NCI-H2171 treated with DMSO at 0.1 percent for 48 hours (cell line): Measurements from ENCODE around the gene MYH7B.

Experiments
- DNase-seq: peaks from one replicate; lab custom pipeline; 2025; lab: John Stamatoyannopoulos, UW

Gene MYH7B

DNA sequence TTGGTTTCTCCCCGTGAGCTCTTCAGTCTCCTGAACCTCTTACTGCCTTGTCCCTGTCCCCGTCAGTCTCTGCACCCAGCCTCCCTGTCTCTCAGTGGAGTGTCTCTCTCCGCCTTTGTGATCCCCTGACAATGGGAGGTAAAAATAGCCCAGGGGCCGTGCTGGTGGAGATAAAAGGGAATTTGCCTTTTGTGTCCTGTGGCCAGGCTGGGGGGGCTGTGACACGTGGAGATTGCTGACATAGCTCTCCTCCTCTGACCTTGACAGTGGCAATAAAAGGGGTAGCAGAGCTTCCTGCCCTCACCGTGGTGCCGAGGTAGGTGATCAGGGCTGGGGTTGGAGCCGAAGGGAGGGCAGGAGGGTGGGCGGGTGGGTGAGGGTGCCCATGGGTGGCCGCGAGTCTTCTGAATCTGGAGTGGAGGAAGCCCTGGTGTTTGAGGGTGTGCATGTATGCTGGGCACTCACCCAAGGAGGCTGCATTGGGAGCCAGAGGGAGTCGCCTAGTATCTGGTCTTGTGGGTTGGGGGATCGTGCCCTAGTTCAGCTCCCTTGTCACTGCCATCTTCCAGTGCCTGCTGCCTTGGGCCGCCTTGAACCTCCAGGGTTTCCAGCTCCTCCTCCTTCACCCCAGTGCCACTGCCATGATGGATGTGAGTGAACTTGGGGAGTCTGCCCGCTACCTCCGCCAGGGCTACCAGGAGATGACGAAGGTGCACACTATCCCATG is 21.9 kb downstream of the MYH7B start:
- DNase-seq, result no peak

DNA sequence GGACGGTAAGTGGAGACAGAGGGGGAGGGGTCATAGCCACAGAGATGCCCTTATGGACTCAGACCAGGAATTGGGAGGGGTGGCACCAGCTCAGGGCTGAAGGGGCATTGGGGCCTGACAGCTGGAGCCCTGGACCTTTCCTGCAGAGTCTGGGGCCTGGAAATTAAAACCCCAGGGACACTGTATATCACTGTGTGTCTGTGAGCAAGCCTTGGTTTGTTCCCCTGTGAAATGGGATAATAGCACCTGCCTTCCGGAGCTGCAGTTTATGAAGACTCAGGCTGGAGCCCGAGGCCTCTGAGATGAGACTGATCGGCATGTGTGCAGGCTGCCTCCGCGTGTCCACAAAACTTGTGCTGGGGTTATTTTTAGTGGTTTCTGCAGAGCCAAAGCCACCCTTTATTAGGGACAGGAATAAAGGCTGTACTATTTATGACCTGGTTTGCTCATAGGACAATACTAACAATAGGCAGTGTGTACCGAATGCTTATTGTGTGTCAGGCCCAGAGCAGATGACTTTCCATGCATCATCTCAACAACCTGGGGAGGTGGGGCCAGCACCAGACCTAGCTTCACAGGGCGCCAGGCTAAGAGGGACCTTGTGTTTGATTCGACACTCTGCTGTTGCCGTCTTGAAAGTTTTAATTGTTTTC is 22.6 kb downstream of the MYH7B start:
- DNase-seq, result no peak

DNA sequence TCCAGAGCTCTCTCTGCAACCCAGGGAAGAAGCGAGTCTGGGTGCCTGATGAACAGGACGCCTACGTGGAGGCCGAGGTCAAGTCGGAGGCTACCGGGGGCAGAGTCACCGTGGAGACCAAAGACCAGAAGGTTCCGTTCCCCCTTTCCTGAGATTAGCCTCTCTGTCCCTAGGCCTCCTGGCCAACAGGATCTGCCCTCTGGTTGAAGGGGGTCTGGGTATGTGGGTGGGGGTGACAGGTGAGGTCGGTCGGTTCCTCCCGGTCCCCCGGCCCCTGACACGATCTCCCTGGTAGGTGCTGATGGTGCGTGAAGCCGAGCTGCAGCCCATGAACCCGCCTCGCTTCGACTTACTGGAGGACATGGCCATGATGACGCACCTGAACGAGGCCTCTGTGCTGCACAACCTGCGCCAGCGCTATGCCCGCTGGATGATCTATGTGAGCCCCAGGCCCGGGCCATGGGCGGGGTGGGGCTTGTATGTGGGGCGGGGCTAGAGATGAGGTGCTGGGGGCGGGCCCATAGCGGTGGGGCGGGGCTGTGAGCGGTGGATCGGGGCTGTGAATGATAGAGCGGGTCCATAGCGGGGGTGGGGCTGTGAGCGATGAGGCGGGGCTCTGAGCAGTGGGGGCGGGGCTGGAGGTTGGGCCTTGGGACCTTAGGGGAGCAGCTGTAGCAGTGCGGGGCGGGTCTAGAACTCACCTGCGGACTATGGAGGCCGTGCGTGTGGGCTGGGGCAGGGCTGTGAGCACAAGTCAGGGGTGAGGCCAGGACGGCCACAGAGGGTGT is 23.9 kb downstream of the MYH7B start:
- DNase-seq, result no peak

DNA sequence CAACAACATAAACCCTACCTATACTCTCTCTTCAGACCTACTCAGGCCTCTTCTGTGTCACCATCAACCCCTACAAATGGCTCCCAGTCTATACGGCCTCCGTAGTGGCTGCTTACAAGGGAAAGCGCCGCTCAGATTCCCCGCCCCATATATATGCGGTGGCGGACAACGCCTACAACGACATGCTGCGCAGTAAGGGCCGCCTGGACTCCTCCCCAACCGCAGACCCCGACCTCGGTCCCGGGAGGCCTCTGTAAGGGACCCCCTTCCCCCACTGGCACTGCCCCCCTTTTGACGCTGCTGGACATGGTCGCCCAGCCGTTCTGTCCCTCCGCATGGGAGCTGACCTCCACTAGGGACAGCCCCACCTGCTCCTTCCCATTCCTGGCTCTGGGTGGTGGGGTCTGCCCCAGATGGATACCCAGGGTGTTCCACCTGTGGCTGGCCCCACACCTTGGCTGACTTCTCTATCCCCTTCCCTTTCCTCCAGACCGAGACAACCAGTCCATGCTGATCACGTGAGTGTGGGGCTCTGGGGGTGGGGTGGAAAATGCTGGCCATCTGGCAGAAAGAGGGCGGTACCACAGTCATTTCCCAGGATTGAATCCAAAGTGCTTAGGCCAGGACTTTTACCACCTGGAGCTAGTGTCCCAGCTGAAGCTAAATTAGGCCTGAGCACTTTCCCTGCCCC is 25.0 kb downstream of the MYH7B start:
- DNase-seq, result peak; percentile 84

DNA sequence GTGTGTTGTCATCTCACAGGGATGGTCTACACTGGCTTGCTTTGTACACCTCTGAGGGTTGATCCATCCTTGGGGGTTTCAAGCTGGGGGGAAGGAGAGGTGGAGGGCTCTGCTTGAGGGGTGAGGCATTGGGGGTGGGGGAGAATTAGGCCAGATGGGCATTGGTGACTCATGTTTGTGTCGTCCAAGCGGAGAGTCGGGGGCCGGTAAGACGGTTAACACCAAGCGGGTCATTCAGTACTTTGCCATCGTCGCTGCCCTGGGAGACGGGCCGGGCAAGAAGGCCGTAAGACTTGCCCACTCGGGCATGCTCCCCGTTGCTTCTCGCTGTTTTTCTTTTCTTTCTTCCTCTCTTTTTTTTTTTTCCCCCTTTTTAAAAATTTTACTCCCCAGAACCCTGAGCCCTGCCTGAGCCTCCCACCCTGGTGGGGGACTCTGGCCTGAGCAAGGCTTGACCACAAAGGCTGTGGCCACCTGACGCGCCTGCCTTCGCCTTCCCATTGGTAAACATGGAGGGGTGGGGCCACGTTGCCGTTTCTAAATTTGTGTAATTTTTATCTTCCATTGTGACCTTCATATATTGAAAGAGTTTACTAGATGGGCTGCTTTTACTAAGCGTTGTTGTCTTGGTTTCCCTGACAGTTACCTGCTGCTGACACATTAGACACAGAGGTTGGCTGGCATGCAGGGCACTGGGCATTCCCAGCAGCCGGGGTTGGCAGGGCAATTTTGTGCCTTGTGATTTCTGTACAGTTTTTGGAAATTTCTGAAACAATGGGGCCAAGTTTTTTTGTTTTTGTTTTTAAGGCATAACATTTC is 26.8 kb downstream of the MYH7B start:
- no peak for DNase-seq

DNA sequence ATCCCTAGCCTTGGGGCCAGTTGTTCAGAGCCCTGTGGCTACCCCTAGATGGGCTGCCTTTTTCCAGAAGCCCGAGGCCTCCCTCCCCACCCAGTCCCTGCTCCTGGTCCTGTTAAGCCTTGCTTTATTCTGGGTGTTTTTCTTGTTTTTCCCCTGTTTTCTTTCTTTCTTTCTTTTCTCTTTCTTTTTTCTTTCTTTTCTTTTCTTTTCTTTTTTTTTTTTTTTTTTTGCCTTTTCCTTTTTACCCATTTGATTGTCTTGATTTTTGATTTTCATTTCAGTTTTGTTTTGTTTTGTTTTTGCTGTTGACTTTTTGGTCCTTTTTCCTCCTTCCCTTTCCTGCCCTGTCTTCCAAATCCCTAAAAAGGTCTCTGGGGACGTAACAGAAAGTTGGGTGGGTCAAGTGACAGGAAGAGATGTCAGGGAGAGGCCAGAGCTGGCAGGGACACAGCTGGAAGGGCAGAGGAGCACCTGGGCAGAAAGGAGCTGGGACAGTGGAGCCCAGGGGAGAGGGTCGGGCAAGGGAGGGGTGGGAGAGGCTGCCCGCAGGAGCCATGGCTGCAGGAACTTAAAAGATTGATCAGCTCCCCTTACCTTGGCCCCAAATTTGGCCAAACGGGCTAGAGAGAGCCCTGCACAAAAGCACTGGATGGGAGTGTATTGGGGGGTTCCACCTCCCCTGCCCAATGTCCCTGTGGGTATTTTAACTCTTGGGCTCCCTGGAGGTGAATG is 27.6 kb downstream of the MYH7B start:
- no peak for DNase-seq

DNA sequence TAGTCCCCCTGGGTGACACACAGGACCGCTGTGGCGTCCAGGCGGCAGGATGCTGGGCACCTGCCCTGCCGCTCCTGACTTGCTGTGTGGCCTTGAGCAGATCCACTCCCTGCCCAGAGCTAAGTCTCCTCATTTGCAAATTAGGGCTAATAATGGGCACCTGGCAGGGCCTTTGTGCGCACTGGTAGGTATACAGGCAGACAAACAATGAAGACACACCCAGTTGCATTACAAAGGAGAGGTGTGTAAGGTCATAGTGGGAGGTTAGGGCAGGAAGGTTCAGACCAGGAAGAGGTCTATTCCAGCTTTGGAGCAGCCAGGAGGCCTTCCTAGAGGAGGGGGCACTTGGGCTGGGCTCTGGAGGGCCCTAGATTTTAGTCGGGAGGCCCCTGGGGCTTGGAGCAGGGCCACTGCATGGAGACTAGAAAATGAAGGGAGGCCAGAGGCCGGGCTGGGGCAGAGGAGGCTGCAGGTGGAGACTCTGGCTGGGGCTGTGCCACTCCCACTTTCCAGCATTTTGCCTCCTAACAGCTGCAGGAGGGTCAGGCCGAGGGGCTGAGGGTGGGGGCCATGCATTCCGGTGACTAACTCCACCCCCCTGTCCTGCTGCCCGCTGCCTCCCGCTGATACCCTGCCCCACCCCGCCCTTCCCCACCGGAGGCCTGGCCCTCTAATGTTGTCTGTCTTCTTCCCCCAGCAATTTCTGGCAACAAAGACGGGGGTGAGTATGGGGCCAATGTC is 28.5 kb downstream of the MYH7B start:
- no peak for DNase-seq

DNA sequence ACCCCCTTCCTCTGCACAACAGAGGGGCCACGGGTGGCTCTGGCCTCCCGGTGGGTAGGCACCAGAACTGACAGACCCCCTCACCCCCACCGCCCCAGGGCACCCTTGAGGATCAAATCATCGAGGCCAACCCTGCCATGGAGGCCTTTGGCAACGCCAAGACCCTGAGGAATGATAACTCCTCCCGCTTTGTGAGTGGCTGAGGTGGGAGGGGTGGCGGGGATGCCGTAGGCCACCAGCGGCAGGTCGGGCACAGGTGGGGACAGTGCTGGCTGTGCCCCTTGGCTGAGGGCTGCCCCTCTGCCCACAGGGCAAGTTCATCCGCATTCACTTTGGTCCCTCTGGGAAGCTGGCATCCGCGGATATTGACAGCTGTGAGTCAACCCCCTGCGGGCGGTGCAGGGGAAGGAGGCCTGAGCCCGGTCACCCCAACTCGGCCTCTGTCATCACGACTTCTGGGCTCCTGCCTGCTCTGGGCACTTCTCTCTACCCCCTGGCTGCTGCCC is 29.1 kb downstream of the MYH7B start:
- DNase-seq, result no peak

DNA sequence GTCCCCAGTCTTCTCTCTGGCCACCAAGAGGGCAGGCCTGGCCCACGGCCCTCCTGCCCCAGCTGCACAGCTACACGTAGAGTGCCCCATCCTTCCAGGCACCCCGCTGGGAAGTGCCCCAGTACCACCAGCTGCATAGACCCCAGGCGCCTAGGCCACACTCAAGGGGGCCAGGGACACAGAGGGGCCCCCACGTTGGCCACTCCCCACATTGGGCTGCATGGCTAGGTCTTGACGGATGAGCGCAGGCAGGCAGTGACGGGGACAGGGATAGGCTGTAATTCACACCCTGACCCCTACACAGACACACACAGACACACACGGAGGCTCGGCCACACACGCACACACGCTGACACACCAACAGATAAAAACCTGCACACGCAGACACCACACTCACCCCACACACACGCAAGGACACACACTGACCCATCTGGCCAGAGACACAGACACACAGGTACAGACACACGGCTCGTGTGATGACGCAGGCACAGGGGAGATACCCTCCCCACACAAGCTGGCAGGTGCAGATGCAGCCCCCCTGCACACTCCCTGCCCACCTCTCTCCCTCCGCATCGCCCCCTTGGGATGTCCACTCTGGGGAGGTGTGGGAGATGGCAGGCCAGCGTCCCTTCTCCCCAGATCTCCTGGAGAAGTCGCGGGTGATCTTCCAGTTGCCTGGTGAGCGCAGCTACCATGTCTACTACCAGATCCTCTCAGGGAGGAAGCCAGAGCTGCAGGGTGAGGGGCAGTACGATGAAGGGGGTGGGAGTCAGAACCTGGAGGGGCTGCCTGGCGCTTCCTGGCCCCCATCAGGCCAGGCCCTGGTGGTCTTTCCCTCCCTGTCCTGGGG is 30.0 kb downstream of the MYH7B start:
- no peak for DNase-seq

DNA sequence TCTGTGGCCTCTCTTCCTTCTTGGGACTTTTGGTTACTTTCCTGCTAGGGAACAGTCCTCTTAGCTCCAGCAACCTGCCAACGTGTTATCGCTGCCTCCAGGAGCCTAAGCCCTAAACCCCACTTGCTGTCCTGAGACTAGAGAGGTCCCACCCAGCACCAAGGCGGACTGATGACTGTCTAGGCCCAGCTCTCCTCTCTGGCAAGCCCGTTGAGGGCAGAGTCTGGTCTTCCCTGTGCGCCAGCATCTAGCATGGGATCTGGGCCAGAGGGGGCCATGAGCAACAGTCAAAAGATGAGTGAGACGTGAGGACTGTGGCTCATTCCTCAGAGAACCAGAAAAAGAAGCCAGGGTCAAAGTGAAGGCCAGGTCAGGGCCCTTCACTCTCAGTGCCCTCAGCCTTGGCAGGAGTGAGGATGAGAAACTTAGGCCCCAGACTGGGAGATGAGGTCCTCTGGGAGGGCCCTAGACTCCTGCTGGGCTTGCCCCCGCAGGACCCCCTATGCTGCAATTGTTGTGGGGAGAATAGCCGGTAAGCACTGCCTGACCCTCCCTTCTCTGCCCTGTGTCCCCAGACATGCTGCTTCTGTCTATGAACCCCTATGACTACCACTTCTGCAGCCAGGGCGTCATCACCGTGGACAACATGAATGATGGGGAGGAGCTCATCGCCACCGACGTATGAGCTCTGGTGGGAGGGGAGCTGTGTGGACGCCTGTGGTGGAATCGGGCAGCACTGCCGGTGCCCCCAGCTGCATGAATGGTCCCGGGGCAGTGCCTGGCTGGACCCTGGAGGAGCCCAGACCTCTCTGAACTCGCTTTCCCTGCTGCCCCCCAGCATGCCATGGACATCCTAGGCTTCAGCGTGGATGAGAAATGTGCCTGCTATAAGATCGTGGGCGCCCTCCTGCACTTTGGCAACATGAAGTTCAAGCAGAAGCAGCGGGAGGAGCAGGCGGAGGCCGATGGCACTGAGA is 30.9 kb downstream of the MYH7B start:
- no peak for DNase-seq

DNA sequence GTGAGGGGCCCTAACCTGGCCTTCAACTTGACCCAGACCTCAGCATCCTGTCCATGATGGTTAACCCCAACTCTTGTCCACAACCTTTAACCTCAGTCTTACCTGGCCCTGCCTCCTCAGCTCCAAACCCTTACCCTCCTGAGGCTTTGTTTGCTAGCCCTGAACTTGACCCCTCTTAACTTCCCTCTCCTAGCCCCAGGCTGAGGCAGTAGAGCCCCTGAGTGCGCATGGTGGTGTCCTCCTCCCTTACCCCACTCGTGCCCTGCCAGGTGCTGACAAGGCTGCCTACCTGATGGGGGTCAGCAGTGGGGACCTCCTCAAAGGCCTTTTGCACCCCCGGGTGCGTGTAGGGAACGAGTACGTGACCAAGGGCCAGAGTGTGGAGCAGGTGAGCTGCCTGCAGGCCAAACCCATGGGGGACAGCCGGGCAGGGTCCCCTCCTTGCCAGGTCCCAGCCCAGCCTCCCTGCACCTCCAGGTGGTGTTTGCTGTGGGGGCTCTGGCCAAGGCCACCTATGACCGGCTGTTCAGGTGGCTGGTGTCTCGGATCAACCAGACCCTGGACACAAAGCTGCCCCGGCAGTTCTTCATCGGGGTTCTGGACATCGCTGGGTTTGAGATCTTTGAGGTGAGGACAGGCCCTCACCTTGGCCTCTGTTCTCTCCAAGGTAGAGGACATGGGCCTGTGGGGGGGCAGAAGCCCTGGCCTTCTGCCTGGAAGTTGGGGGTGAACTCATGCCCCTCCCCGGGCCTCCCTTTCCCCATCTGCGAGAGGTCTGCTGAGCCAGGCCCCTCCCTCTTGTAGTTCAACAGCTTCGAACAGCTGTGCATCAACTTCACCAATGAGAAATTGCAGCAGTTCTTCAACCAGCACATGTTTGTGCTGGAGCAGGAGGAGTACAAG is 31.9 kb downstream of the MYH7B start:
- DNase-seq, result peak; percentile 11

DNA sequence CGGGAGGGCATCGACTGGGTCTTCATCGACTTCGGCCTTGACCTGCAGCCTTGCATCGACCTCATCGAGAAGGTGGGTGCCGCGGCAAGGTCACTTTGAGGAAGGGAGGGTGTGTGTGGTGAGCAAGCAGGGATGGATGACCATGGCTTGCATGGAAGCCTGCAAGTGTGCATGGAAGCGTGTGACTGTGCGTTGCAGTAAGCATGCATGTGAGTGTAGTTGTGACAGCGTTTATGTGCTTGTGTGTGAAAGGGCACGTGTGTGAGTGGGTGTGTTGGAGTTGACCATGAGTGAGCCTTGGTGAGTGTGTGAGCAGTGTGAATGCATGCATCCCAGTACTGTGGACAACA is 32.5 kb downstream of the MYH7B start:
- peak; percentile 6 for DNase-seq

DNA sequence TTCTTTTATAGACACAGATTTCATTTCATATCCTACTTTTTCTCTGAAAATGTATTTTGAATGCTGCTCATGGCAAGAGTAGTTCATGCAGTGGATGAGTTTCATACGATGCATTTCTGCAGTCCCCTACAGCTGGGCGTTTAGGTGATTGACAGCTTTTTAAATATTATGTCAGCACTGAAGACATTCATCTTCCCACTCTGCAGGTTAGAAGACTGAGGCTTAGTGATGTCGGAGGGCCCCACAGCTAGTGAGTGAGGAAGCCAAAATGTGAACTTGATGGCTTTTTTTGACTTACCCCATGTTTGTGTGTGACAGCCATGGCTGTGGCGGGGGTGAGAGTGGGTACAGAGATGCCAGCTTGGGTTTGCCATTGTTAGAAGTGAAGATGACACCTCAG is 33.5 kb downstream of the MYH7B start:
- no peak for DNase-seq

DNA sequence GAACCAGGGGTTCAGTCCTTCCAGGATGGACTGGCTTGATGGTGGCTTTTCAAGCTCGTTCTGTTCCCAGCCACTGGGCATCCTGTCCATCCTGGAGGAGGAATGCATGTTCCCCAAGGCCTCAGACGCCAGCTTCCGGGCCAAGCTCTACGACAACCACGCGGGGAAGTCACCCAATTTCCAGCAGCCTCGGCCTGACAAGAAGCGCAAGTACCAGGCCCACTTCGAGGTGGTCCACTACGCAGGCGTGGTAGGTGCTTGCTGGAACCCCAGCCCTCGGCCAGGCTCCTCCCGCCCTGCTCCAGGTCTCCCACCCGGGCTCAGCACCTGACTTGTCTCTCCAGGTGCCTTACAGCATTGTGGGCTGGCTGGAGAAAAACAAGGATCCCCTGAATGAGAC is 34.0 kb downstream of the MYH7B start:
- no peak for DNase-seq

DNA sequence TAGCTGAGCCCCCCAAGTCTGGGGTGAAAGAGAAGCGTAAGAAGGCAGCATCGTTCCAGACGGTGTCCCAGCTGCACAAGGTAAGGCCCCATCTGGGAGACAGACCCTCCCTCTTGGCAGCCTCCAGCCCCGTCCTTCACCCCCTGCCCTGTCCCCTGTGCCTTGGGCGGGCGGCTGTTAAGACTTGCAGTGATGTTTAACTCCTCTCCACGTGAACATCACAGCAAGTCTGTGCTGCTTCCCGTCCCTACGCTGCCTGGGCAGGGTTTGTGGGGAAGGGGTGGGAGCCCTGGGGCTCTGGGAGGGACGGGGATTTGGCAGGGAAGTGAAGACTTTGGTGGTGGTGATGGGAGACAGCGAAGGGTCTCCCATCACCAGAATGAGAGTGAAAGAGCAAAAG is 34.6 kb downstream of the MYH7B start:
- DNase-seq, result no peak

DNA sequence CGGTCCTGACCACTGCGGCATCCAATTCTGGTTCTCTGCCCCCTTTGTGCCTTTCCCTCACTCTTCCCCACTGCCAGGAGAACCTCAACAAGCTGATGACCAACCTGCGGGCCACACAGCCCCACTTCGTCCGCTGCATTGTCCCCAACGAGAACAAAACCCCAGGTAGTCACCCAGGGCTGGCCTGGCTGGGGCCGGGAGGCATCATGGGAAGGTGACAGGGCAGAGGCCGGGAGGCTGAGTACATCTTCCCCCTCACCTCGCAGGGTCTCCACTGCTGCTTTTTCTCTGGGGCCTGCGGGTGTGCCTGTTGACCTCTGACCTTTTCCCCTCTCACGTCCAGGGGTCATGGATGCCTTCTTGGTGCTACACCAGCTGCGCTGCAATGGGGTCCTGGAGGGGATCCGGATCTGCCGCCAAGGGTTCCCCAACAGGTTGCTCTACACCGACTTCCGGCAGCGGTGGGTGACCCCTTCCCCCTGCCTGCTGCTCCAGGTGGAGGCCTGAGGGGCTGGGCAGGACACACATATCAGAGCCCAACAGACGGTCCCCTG is 35.1 kb downstream of the MYH7B start:
- no peak for DNase-seq
